ENCODE results near the gene ANKRD1.

ANKRD1 gene

GRCh38 chr10:90916392-90917237, 4.3 kb downstream of the ANKRD1 start:
- DNase-seq (ENCODE audit: extremely low read depth, low read depth): no peak
- TF ChIP-seq CTCF (IDR thresholded peaks at IDR 0.05; ENCODE audit: low read depth, low read length): no peak

- no peak for TF ChIP-seq CTCF (IDR thresholded peaks at IDR 0.05; ENCODE audit: low read depth, low read length)
- no peak for DNase-seq (ENCODE audit: extremely low read depth, low read depth)
These were observed 5.2 kb downstream of the ANKRD1 start for GRCh38 chr10:90915766-90916075.

- TF ChIP-seq CTCF (IDR thresholded peaks at IDR 0.05; ENCODE audit: low read depth, low read length): no peak
- DNase-seq (ENCODE audit: extremely low read depth, low read depth): no peak
These were observed 5.7 kb downstream of the ANKRD1 start for GRCh38 chr10:90914992-90915765.

- no peak for TF ChIP-seq CTCF (IDR thresholded peaks at IDR 0.05; ENCODE audit: low read depth, low read length)
- no peak for DNase-seq (ENCODE audit: extremely low read depth, low read depth)
These were observed 7.0 kb downstream of the ANKRD1 start for GRCh38 chr10:90913774-90914420.

GRCh38 chr10:90912854-90913479, 7.9 kb downstream of the ANKRD1 start:
- TF ChIP-seq CTCF (IDR thresholded peaks at IDR 0.05; ENCODE audit: low read depth, low read length): no peak
- no peak for DNase-seq (ENCODE audit: extremely low read depth, low read depth)

- DNase-seq (ENCODE audit: extremely low read depth, low read depth): no peak
- no peak for TF ChIP-seq CTCF (IDR thresholded peaks at IDR 0.05; ENCODE audit: low read depth, low read length)
These were observed 8.7 kb downstream of the ANKRD1 start for GRCh38 chr10:90912174-90912573.

Measured in AG09319 (cell line).